Stimulated activated CD4-positive, alpha-beta T cell treated with anti-CD3 and anti-CD28 coated beads, Interleukin-12 subunit alpha, Interleukin-12 subunit beta, amount 100 ng/mL, for 48 hours (primary cell): ENCODE data around the gene VPS13D.
"Not testable (repeated sequence)": the region's sequence is repeated elsewhere in the genome, so short reads cannot be mapped to it uniquely, and the experiment has no call there.

Experiments used
- DNase-seq, 3 donors: peaks; one replicate each; pipeline ENCODE4 v3.0.0-alpha.2; 2020; ENCODE audit warnings: low read depth in 2 of 3, low spot score in 1 of 3

The VPS13D gene

DNA sequence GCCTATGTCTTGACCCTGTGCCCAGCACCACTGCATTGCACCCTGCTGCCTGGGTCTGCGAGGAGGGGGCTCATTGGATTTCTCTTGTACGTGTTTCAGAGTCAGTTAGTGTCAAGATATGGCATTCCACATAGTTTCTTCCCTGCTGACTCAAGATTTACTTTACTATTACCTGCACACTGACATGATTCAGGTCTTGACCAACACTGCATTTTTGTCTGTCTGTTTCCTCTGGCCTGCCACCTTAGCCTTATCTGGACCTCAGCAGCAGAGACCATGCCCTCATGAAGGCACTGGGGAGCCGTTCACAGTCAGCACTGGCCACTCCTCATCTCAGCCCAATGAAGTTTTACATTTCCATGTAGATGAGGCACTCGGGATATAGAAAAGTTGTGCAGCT is 232.8 kb downstream of the VPS13D start:
- no peak for DNase-seq

GRCh38 chr1:12464045-12464461 is 234.2 kb downstream of the VPS13D start:
- no peak for DNase-seq

DNA sequence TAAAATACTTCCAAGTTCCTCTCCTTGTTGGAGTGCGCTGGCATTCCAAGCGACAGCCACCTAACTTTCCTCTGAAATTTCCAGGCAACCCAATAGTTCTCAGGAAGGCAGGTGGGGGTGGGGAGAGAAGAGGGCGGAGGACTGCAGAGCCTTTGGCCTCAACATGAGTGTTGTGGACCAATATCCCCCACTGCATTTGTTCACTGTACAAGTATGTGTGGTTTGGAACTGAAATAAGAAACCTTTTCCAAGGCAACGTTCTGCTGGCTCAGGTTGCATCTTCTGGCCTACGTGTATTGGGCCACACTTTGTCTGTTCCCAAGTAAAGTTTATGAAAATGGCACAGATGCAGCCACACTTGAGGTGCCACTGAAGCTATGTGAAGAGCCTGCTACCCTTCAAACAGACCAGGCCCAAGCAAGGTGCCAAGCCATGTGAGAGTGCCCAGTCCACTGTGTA is 234.8 kb downstream of the VPS13D start:
- DNase-seq, result no peak

DNA sequence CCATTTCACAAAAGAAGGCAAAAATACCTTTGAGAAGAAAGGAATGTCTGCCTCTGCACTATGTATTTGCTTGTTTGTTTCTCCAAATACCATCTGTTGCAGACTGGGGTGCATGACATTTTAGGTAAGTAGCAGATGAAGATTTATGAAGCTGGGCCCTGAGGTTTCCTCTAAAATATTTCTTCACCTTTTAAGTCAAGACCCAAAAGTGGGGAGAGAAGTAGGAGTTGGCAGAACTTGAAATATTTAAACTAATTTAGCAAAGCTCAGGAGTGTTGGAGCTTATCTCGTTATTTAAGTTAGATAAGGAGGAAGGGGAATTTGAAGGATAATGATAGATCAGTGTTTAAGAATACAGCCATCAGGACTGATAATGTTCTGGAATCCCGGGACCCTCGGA is 235.3 kb downstream of the VPS13D start:
- no peak for DNase-seq

- DNase-seq, result no peak
Observed at GRCh38 chr1:12466816-12467215, 237.0 kb downstream of the VPS13D start.

DNA sequence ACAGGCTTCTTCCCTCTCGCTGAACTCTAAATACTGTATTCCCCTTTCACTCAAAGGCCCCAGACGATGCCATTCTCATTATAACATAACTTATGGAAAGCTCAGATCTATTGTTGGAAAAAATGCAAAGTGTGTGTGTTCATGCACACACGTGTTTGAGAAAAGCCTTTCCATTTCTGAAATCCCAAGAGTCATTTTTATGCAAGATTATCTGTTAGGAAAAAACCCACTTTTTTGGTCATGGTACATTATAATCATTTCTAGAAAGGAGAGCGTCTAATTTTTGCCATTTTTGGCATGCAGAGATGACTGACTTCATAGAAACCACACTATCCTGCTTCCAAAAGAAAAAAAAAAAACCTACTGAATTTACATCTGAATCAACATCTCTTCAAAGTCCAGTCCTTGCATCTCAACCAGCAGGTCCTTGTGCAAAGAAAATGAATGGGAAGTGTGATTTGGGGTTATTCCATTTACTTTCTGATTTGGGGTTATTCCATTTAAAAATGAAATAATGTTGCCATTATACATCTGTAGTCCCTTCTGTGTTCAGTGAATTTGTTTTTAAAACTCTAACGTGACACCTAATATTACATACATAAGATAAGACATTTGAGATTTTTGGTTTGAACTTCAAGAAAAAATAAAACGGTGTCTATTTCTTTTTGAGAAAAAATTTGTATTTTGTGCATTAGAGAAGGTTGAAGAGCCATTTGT is 237.9 kb downstream of the VPS13D start:
- DNase-seq, result no peak

- no peak for DNase-seq
Observed at GRCh38 chr1:12468323-12468722, 238.5 kb downstream of the VPS13D start.

DNA sequence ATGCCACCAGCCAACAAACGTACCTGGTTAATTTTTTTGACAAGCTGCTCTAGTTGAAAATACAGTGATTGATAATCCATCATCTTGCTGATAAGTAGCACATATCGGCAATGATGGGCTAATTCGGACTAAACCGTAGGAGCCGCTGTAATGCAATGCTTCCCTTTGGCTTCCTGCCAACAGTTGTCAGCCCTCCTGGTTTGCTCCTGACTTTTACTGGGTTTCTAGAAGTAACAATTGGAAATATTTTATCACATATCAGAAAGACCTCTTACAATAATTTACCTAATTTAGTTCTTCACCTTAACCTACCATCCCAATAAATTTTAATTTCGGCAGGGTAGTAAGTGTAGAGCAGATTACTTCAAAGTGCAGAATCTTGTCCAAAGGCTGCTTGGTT is 239.7 kb downstream of the VPS13D start:
- DNase-seq, result no peak

DNA sequence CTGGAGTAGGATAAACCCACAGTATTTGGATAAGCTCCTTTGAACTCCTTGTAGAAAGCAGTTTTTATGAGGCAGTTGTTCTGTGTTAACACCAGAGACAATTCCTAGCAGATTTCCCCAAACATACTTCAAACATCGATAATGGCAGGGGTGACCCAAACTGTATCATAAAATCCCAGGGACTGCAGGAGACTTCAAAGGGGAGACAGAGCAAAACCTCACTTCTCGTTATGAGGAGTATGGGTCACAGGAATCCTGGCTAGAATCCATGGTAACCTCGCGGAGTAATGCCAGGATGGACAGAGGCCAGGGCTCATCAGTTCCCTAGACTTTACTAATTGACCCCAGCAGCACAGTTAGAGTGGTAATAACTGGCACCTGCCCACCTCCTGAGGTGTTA is 240.2 kb downstream of the VPS13D start:
- no peak for DNase-seq

GRCh38 chr1:12470916-12471315 is 241.1 kb downstream of the VPS13D start:
- not testable (repeated sequence) for DNase-seq

- DNase-seq, result no peak
Observed at GRCh38 chr1:12472156-12472797, 242.4 kb downstream of the VPS13D start.

DNA sequence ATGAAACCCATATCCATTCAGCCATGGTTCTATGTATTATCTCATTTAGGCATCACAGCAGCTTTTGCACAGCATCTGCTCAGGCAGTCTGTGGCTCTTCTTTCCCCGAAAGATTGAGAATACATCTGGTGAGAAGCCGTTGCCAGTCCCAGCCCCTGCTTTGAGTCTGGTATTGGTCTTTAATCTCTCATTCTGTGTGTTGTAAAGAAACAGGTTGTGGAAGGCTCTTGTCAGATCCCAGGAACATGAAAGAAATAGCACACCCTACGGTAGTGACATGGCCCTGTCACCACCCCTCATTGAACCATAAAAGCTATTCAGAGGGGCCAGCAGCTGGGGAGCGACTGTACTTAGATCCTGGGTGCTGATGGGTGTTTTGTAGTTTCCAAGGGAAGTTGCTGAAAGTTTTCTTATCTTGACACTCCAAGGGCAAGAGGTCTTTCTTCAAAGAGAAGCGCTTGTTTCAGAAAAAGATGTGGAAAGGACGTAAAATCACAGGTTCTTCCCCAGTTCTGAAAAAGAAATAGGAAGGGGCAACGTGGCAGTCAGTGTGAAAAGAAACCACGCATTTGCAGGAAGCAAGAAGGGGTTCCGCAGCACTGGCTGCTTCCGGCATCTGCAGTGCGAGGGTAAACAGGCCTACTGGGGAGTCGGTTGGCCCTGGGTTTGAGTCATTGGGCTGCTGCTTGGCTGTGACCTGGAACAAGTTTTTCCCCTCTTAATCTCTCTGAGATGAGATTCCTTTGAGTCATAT is 243.1 kb downstream of the VPS13D start:
- peak; percentile 65 to 84 (median 73) for DNase-seq

- DNase-seq, result no peak
Observed at GRCh38 chr1:12473596-12474362, 243.9 kb downstream of the VPS13D start.

GRCh38 chr1:12475101-12475500 is 245.3 kb downstream of the VPS13D start:
- DNase-seq, result no peak

DNA sequence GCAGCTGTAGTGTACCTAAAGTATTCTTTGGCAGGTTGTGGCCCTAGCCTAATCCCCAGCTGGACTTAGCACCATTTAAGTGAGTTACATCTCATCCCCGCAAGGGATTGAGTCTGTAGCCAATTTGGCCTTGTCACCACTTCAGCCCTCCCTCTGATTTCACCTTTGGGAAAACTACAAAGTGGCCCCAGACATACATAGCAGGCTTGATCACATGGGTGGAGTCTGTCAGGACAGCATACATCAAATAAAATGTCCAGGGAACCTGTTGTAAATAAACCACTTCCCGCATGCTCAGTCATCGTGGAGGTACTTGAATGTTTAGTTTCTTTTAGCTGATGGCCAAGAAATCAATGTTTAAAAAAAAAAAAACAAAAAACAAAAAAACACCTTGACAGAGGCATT is 245.7 kb downstream of the VPS13D start:
- DNase-seq, result no peak

DNA sequence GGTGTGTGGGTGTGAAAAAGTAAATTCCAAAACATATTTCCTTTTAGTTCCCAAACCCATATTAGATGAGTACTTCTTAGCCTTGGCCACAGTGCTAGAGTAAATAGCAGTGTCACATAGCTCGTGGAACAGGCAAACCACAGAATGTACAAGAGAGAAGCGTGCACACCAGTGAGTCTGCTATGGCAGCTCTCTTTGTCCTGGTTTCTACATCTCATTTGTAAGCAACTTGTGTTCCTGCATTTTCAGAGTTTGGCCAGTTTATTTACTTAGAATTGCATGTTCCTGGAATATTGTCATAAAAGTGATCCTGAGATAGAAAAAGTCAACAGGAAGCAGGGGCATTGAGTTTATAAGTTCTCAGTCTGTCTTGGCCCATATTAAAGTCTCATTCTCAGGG is 246.1 kb downstream of the VPS13D start:
- DNase-seq, result no peak

GRCh38 chr1:12477314-12477713 is 247.5 kb downstream of the VPS13D start:
- DNase-seq, result no peak

DNA sequence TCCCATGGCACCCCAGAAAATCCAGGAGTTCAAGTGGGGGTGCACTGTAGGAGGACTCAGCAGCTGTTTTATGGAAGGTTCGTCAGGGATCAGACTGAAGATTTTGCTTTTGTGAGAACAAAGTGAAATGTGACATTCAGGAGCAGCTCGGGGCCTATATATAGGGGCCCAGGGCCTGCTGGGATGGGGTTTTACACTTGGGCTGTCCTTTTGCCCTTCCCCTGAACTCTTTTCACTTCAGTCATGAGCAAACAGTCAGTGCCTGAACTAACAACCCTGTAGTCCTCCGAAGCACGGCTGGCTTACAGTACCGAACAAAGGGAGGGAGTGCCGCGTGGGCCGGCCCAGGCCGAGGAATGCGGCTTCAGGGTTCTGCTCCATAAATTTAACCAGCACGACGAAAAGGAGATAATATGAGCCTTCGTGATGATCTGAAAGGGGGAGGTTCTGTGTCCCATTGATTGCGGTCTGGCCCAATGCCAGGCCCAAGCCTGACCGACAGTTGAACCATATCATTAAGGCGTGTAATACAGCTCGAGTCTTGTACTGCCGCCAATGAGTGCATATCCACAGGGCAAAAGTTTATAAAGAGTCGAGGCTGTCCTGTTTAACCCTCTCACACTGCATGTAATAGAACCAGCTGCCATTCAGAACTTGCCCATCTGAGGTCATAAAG is 248.2 kb downstream of the VPS13D start:
- no peak for DNase-seq

DNA sequence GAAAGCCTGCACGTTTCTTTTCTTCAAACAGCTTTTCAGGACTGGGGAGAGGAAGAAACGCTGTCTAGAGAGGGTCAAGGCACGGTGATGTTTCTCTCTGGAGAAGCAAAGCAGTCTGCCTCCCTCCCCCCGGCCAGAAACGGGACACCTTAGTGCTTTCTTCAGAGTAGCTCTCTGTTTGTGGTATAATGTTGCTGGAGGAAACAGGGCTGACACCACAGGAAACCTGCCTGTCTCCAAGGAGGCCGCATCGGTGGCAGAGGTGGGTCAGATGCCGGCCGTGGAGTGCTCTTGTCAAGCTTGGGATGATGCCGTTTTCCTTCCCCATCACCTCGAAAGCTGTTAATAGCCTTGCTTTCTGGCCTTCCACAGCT is 248.8 kb downstream of the VPS13D start:
- no peak for DNase-seq

- no peak for DNase-seq
Observed at GRCh38 chr1:12479311-12479710, 249.5 kb downstream of the VPS13D start.

DNA sequence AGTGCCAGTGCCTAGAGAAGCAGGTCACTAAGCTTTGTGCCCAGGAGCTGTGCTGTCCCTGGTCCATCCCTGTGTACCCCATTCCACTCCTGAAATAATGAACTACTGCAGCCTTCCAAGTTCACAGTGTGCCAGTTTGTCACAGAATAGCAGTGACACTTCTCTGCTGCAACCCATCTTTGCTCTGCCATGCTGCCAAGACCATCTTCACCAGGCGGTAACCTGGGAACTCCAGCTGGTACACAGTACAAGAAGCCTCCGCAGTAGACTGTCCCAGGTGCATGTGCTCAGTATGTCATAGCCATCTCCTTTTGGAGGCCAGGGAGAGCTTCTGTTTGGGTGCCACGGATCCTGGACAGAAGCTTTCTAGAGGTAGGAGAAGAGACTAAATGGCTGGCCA is 250.2 kb downstream of the VPS13D start:
- DNase-seq, result no peak
